ENCODE measurements around the gene CAMK2D. TPM values are rescaled to one million over a fixed set of nuclear protein-coding genes. Genes with fewer than 3 reads are reported as not detected.

The CAMK2D gene
- total RNA-seq, 1 donor: 207 TPM

GRCh38 chr4:113639326-113639725, 122.2 kb downstream of the CAMK2D start:
- no peak for TF ChIP-seq CTCF (IDR thresholded peaks at IDR 0.05; ENCODE audit: extremely low read depth, low read depth, low read length)
- no peak overlapping the region for H2AFZ ChIP-seq (ENCODE audit: low read length)
- peaks cover 44% of the 10 kb centered on the region for H4K20me1 ChIP-seq (ENCODE audit: insufficient read depth, low read length)
- no peaks in the 10 kb centered on the region for H3K36me3 ChIP-seq (ENCODE audit: insufficient read depth, low read length)
- no peak overlapping the region for H3K4me2 ChIP-seq (ENCODE audit: insufficient read depth, low read length)
- peaks cover 81% of the 10 kb centered on the region for H3K79me2 ChIP-seq (ENCODE audit: insufficient read depth, low read length)
- no peak for DNase-seq (ENCODE audit: insufficient read length, low spot score, missing footprints)
- H3K27ac ChIP-seq (ENCODE audit: low read depth, low read length): no peak overlapping the region
- no peak overlapping the region for H3K4me3 ChIP-seq (ENCODE audit: insufficient read depth, low read length)
- H3K9me3 ChIP-seq (ENCODE audit: low read depth, low read length): no peaks in the 10 kb centered on the region
- H3K27me3 ChIP-seq (ENCODE audit: insufficient read depth, low read length): no peaks in the 10 kb centered on the region
- H3K4me1 ChIP-seq (ENCODE audit: insufficient read depth, low read length): peaks cover 43% of the 10 kb centered on the region

GRCh38 chr4:113638562-113638832, 123.0 kb downstream of the CAMK2D start:
- DNase-seq (ENCODE audit: insufficient read length, low spot score, missing footprints): no peak

GRCh38 chr4:113637823-113638561, 123.5 kb downstream of the CAMK2D start:
- Histone ChIP-seq H3K36me3 (ENCODE audit: insufficient read depth, low read length) (no peaks in the 10 kb centered on the region), H3K4me1 (ENCODE audit: insufficient read depth, low read length) (peaks cover 44% of the 10 kb centered on the region), H3K27me3 (ENCODE audit: insufficient read depth, low read length) (no peaks in the 10 kb centered on the region), H3K27ac (ENCODE audit: low read depth, low read length) (no peak overlapping the region), H4K20me1 (ENCODE audit: insufficient read depth, low read length) (peaks cover 51% of the 10 kb centered on the region), H3K79me2 (ENCODE audit: insufficient read depth, low read length) (peaks cover 81% of the 10 kb centered on the region), H2AFZ (ENCODE audit: low read length) (no peak overlapping the region), H3K9me3 (ENCODE audit: low read depth, low read length) (no peaks in the 10 kb centered on the region), H3K4me2 (ENCODE audit: insufficient read depth, low read length) (peak overlapping the region; percentile 4), H3K4me3 (ENCODE audit: insufficient read depth, low read length) (no peak overlapping the region)
- TF ChIP-seq CTCF (IDR thresholded peaks at IDR 0.05; ENCODE audit: extremely low read depth, low read depth, low read length): no peak
- no peak for DNase-seq (ENCODE audit: insufficient read length, low spot score, missing footprints)

More at GRCh38 chr4:113638562-113638832, 123.0 kb downstream of the CAMK2D start:
- Histone ChIP-seq H3K79me2 (ENCODE audit: insufficient read depth, low read length) (peaks cover 81% of the 10 kb centered on the region), H3K36me3 (ENCODE audit: insufficient read depth, low read length) (no peaks in the 10 kb centered on the region), H3K27ac (ENCODE audit: low read depth, low read length) (no peak overlapping the region), H3K4me2 (ENCODE audit: insufficient read depth, low read length) (no peak overlapping the region), H4K20me1 (ENCODE audit: insufficient read depth, low read length) (peaks cover 46% of the 10 kb centered on the region), H2AFZ (ENCODE audit: low read length) (no peak overlapping the region), H3K9me3 (ENCODE audit: low read depth, low read length) (no peaks in the 10 kb centered on the region), H3K4me1 (ENCODE audit: insufficient read depth, low read length) (peaks cover 44% of the 10 kb centered on the region), H3K4me3 (ENCODE audit: insufficient read depth, low read length) (no peak overlapping the region), H3K27me3 (ENCODE audit: insufficient read depth, low read length) (no peaks in the 10 kb centered on the region)
- TF ChIP-seq CTCF (IDR thresholded peaks at IDR 0.05; ENCODE audit: extremely low read depth, low read depth, low read length): no peak

- Histone ChIP-seq H3K4me2 (ENCODE audit: insufficient read depth, low read length) (peak overlapping the region; percentile 13), H3K27me3 (ENCODE audit: insufficient read depth, low read length) (no peaks in the 10 kb centered on the region), H3K27ac (ENCODE audit: low read depth, low read length) (peak overlapping the region; percentile 62), H3K4me1 (ENCODE audit: insufficient read depth, low read length) (peaks cover 44% of the 10 kb centered on the region), H4K20me1 (ENCODE audit: insufficient read depth, low read length) (peaks cover 54% of the 10 kb centered on the region), H3K79me2 (ENCODE audit: insufficient read depth, low read length) (peaks cover 81% of the 10 kb centered on the region), H3K9me3 (ENCODE audit: low read depth, low read length) (no peaks in the 10 kb centered on the region), H3K4me3 (ENCODE audit: insufficient read depth, low read length) (no peak overlapping the region), H3K36me3 (ENCODE audit: insufficient read depth, low read length) (no peaks in the 10 kb centered on the region), H2AFZ (ENCODE audit: low read length) (no peak overlapping the region)
- DNase-seq (ENCODE audit: insufficient read length, low spot score, missing footprints): no peak
- no peak for TF ChIP-seq CTCF (IDR thresholded peaks at IDR 0.05; ENCODE audit: extremely low read depth, low read depth, low read length)
Measured at GRCh38 chr4:113637363-113637762, 124.2 kb downstream of the CAMK2D start.

All from osteoblast (primary cell).